Activated B cell treated with CpG ODN at 0.5 μM for 24 hours (primary cell): ENCODE results near the gene TBX10. TPM values are rescaled to one million over a fixed set of nuclear protein-coding genes. Genes with fewer than 3 reads are reported as not detected.

ENCODE experiments used
- ATAC-seq: fragments of 200-7000 bp; cut with Tn5 transposase; one replicate; pipeline ENCODE4 v1.10.0; 2021; ENCODE audit warnings: low read depth, mild to moderate bottlenecking, moderate library complexity
- CTCF ChIA-PET: fragments of 350-600 bp; sonication (Branson Sonifier 250); formaldehyde crosslinking; loops from one replicate; lab custom pipeline; 2021; ENCODE audit warnings: antibody characterized with exemption; lab: Charles Lee
- POLR2A ChIA-PET: fragments of 350-600 bp; sonication (Branson Sonifier 250); formaldehyde crosslinking; loops from one replicate; lab custom pipeline; 2021; ENCODE audit warnings: antibody characterized with exemption; lab: Charles Lee
- DNase-seq: peaks from one replicate; pipeline ENCODE4 v3.0.0; 2022
- H3K27ac Mint-ChIP-seq: one replicate; pipeline ENCODE4 v1.8.0; 2020; ENCODE audit warnings: mixed read lengths
- H3K27me3 Mint-ChIP-seq: one replicate; pipeline ENCODE4 v1.8.0; 2021; ENCODE audit warnings: mixed read lengths
- H3K36me3 Mint-ChIP-seq: one replicate; pipeline ENCODE4 v1.8.0; 2021; ENCODE audit warnings: low read depth, mixed read lengths
- H3K4me1 Mint-ChIP-seq: one replicate; pipeline ENCODE4 v1.8.0; 2021; ENCODE audit warnings: mixed read lengths
- H3K4me3 Mint-ChIP-seq: one replicate; pipeline ENCODE4 v1.8.0; 2020; ENCODE audit warnings: mild to moderate bottlenecking, mixed read lengths
- H3K9me3 Mint-ChIP-seq: one replicate; pipeline ENCODE4 v1.8.0; 2020; ENCODE audit warnings: mixed read lengths
- intact Hi-C: fragments of 100-400 bp; cut with micrococcal nuclease; formaldehyde crosslinking; loops from one replicate; pipeline ENCODE4 v1.15.1; 2024
- total RNA-seq: library from RNA; stranded (reverse); gene quantifications from 2 replicates; pipeline ENCODE4 v1.2.3, GENCODE V29; 2022
- TF ChIP-seq, protein P1 (sequence below): fragments of 200-600 bp; IDR thresholded peaks from one replicate; pipeline ENCODE4 v1.8.0; 2022; ENCODE audit warnings: antibody characterized with exemption, mild to moderate bottlenecking

TBX10 gene
- total RNA-seq, 1 donor from 2014 or later = not detected

GRCh38 chr11:67632982-67633755, 6.4 kb downstream of the TBX10 start:
- no peaks in the 10 kb centered on the region for H3K9me3 Mint-ChIP-seq
- no peak overlapping the region for H3K4me3 Mint-ChIP-seq

GRCh38 chr11:67632175-67632981, 7.2 kb downstream of the TBX10 start:
- POLR2A ChIA-PET = no interaction called here
- Mint-ChIP-seq H3K27ac (no peak overlapping the region), H3K9me3 (no peaks in the 10 kb centered on the region), H3K36me3 (peaks cover 1% of the 10 kb centered on the region), H3K27me3 (no peaks in the 10 kb centered on the region), H3K4me3 (peak overlapping the region; percentile 19), H3K4me1 (peaks cover 13% of the 10 kb centered on the region)
- TF ChIP-seq, protein P1, sequence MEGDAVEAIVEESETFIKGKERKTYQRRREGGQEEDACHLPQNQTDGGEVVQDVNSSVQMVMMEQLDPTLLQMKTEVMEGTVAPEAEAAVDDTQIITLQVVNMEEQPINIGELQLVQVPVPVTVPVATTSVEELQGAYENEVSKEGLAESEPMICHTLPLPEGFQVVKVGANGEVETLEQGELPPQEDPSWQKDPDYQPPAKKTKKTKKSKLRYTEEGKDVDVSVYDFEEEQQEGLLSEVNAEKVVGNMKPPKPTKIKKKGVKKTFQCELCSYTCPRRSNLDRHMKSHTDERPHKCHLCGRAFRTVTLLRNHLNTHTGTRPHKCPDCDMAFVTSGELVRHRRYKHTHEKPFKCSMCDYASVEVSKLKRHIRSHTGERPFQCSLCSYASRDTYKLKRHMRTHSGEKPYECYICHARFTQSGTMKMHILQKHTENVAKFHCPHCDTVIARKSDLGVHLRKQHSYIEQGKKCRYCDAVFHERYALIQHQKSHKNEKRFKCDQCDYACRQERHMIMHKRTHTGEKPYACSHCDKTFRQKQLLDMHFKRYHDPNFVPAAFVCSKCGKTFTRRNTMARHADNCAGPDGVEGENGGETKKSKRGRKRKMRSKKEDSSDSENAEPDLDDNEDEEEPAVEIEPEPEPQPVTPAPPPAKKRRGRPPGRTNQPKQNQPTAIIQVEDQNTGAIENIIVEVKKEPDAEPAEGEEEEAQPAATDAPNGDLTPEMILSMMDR = no peak
- DNase-seq (no peak), ATAC-seq (no peak)
- CTCF ChIA-PET = interaction anchor here (0.9 kb wide), 1 partner anchor 14 kb away, joined by 3 read pairs; no protein-coding TSS in a partner anchor
- intact Hi-C loops = loop anchor here (5.0 kb wide), 3 partner anchors 85 to 280 kb away; partner anchors contain the start of genes POLD4, PPP1CA and TBC1D10C

More at GRCh38 chr11:67632982-67633755, 6.4 kb downstream of the TBX10 start:
- POLR2A ChIA-PET = no interaction called here
- ATAC-seq = no peak
- no peak for DNase-seq
- Mint-ChIP-seq H3K4me1 (peaks cover 13% of the 10 kb centered on the region), H3K36me3 (peaks cover 1% of the 10 kb centered on the region), H3K27me3 (no peaks in the 10 kb centered on the region), H3K27ac (no peak overlapping the region)
- intact Hi-C loops = loop anchor here (5.0 kb wide), 3 partner anchors 84 to 281 kb away; partner anchors contain the start of genes POLD4, PPP1CA and TBC1D10C
- CTCF ChIA-PET = no interaction called here
- TF ChIP-seq, protein P1 = no peak

DNA sequence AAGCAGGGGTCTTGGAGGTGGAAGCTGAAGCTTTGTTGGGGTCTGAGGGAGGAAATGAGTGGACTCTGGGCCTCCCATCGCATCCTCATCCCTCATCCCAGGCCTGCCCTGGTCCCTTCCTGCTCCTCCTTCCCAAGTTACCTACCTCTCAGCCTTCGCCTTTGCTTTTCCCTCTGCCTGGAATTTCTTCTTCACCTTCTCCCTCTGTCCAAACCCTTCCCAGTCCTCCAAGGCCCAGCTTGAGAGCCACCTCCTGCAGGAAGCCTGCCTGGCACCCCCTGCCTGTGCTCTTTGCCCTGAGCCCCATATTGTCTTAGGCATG, 7.7 kb downstream of the TBX10 start:
- Mint-ChIP-seq H3K9me3 (no peaks in the 10 kb centered on the region), H3K27ac (no peak overlapping the region), H3K4me3 (peak overlapping the region; percentile 19), H3K27me3 (no peaks in the 10 kb centered on the region), H3K4me1 (peaks cover 13% of the 10 kb centered on the region), H3K36me3 (peaks cover 1% of the 10 kb centered on the region)
- CTCF ChIA-PET = interaction anchor here (0.9 to 3.9 kb wide), 2 partner anchors 15 to 28 kb away, joined by 3 to 43 read pairs; no protein-coding TSS in a partner anchor
- intact Hi-C loops = loop anchor here (5.0 kb wide), 3 partner anchors 85 to 280 kb away; partner anchors contain the start of genes POLD4, PPP1CA and TBC1D10C
- DNase-seq (no peak), ATAC-seq (no peak)
- POLR2A ChIA-PET = no interaction called here
- TF ChIP-seq, protein P1 = no peak

DNA sequence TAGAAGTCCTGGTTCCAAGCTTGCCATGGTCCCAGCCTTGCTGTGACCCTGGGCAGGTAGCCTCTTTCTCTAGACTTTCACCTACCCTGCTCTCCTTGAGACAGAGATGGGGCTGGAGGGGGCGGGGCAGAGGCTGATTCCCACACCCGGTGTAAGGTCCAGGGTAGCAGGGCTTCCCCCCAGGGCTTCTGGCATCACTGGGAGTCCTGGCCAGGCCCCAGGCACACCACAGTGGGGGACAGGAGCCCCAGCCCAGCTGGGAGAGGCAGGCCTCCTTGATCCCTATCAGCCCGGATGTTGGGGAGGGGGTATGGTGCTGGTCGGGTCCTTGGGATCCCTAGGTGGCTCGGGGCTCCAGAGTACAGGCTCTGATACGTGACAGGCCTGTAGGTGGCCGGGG, 8.2 kb downstream of the TBX10 start:
- H3K9me3 Mint-ChIP-seq = no peaks in the 10 kb centered on the region
- no peak overlapping the region for H3K27ac Mint-ChIP-seq
- peaks cover 1% of the 10 kb centered on the region for H3K36me3 Mint-ChIP-seq
- ChIA-PET CTCF (interaction anchor here (0.9 to 3.9 kb wide), 3 partner anchors 15 to 28 kb away, joined by 3 to 43 read pairs (median 26); no protein-coding TSS in a partner anchor), POLR2A (interaction anchor here (3.1 kb wide), 1 partner anchor 47 kb away, joined by 26 read pairs; the partner anchor contains the start of gene GSTP1)
- H3K4me3 Mint-ChIP-seq = peak overlapping the region; percentile 87
- ATAC-seq = no peak
- H3K4me1 Mint-ChIP-seq = peaks cover 13% of the 10 kb centered on the region
- intact Hi-C loops = loop anchor here (5.0 kb wide), 3 partner anchors 86 to 279 kb away; partner anchors contain the start of genes POLD4, PPP1CA and TBC1D10C
- DNase-seq = no peak
- no peaks in the 10 kb centered on the region for H3K27me3 Mint-ChIP-seq
- TF ChIP-seq, protein P1 = no peak
